Activated CD8-positive, alpha-beta T cell treated with anti-CD3 and anti-CD28 coated beads, Interleukin-2, amount 10 ng/mL, durations not matched to agents 7 days and 5 days (primary cell): Measurements from ENCODE around the gene EHBP1. TPM values are rescaled to one million over a fixed set of nuclear protein-coding genes. Genes with fewer than 3 reads are reported as not detected.

Experiments
- ATAC-seq: fragments of 150-1000 bp; cut with Tn5 transposase; one replicate; pipeline ENCODE4 v1.10.0; 2021; ENCODE audit warnings: moderate library complexity
- CTCF ChIA-PET: fragments of 350-600 bp; sonication (Branson Sonifier 250); formaldehyde crosslinking; loops from one replicate; lab custom pipeline; 2021; ENCODE audit warnings: antibody characterized with exemption; lab: Charles Lee
- POLR2A ChIA-PET: fragments of 350-600 bp; sonication (Branson Sonifier 250); formaldehyde crosslinking; loops from one replicate; lab custom pipeline; 2021; ENCODE audit warnings: antibody characterized with exemption; lab: Charles Lee
- DNase-seq: peaks from one replicate; pipeline ENCODE4 v3.0.0-alpha.2; 2020
- H3K27ac Mint-ChIP-seq: one replicate; pipeline ENCODE4 v1.8.0; 2021; ENCODE audit warnings: mild to moderate bottlenecking, mixed read lengths
- H3K27me3 Mint-ChIP-seq: one replicate; pipeline ENCODE4 v1.8.0; 2021; ENCODE audit warnings: low read depth, mixed read lengths
- H3K36me3 Mint-ChIP-seq: one replicate; pipeline ENCODE4 v1.8.0; 2021; ENCODE audit warnings: low read depth, mixed read lengths
- H3K4me1 Mint-ChIP-seq: one replicate; pipeline ENCODE4 v1.8.0; 2021; ENCODE audit warnings: low read depth, mixed read lengths
- H3K4me3 Mint-ChIP-seq: one replicate; pipeline ENCODE4 v1.8.0; 2021; ENCODE audit warnings: mild to moderate bottlenecking, mixed read lengths
- H3K9me3 Mint-ChIP-seq: one replicate; pipeline ENCODE4 v1.8.0; 2022; ENCODE audit warnings: mixed read lengths; ENCODE audit not compliant: insufficient read depth
- total RNA-seq, 2 experiments: library from RNA; stranded (reverse); gene quantifications; one replicate each; pipeline ENCODE4 v1.2.3, GENCODE V29; 2021

The EHBP1 gene
- total RNA-seq, 2 experiments from 2014 or later = 23.4 to 26.3 TPM

DNA sequence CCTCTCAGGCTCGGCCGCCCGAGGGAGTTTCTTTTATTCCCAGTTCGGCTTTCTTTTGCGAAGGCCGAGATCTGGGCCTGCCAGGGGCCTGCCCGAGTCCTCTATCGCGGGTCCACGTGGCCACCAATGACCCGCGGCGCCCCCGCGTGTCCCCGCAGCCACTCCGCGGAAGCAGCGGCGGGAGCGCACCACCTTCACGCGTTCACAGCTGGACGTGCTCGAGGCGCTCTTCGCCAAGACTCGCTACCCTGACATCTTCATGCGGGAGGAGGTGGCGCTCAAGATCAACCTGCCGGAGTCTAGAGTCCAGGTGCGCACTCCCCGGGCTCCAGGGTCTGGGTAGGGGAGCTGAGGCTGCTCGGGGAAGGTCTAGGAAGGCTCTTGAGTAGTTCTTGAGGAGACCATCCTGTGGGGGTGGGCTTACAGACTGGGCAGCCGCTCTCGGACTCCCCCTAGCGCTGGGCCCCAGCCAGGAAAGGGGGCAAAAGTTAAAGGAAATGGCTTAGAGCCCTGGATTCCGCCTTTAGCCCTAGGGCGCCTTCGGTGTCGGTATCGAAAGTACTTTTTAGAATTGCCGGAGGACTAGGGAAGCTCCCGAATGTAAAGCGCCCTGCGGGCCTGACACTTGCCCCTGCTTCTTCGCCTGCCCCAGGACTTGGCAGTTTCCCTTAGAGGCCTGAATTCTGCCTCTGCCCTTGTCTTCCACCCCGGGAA, 348.5 kb downstream of the EHBP1 start:
- H3K27me3 Mint-ChIP-seq = peaks cover 87% of the 10 kb centered on the region
- DNase-seq (peak; percentile 43), ATAC-seq (no peak)
- peak overlapping the region; percentile 49 for H3K4me3 Mint-ChIP-seq
- ChIA-PET POLR2A (no interaction called here), CTCF (interaction anchor here (1.4 kb wide), 1 partner anchor 25 kb away, joined by 3 read pairs; no protein-coding TSS in a partner anchor)
- H3K27ac Mint-ChIP-seq = no peak overlapping the region
- no peaks in the 10 kb centered on the region for H3K9me3 Mint-ChIP-seq
- H3K4me1 Mint-ChIP-seq = peaks cover 82% of the 10 kb centered on the region
- H3K36me3 Mint-ChIP-seq = peaks cover 5% of the 10 kb centered on the region

DNA sequence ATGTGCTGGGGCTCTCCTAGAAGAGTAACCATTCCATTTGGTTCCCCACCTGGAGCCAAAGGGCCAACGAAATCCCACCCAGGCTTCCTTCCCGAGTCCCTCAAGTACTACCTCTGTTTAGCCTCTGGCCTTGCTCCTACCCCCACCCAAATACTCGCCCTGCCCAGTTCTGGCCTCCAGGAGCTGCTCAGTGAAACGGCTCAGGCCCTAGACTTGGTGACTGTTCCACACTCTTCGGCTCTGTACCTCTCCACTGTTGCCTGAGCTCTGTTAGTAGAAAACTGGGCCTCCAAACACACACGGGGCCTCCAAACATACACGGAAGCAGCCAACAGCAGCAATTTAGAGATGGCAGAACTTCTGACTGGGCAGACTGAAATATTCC, 349.3 kb downstream of the EHBP1 start:
- Mint-ChIP-seq H3K4me1 (peaks cover 76% of the 10 kb centered on the region), H3K27me3 (peaks cover 79% of the 10 kb centered on the region), H3K36me3 (peaks cover 5% of the 10 kb centered on the region), H3K27ac (no peak overlapping the region), H3K9me3 (no peaks in the 10 kb centered on the region), H3K4me3 (peak overlapping the region; percentile 28)
- ATAC-seq (no peak), DNase-seq (no peak)
- CTCF ChIA-PET = interaction anchor here (1.1 to 1.4 kb wide), 2 partner anchors 20 to 24 kb away, joined by 3 to 4 read pairs; no protein-coding TSS in a partner anchor
- POLR2A ChIA-PET = no interaction called here

DNA sequence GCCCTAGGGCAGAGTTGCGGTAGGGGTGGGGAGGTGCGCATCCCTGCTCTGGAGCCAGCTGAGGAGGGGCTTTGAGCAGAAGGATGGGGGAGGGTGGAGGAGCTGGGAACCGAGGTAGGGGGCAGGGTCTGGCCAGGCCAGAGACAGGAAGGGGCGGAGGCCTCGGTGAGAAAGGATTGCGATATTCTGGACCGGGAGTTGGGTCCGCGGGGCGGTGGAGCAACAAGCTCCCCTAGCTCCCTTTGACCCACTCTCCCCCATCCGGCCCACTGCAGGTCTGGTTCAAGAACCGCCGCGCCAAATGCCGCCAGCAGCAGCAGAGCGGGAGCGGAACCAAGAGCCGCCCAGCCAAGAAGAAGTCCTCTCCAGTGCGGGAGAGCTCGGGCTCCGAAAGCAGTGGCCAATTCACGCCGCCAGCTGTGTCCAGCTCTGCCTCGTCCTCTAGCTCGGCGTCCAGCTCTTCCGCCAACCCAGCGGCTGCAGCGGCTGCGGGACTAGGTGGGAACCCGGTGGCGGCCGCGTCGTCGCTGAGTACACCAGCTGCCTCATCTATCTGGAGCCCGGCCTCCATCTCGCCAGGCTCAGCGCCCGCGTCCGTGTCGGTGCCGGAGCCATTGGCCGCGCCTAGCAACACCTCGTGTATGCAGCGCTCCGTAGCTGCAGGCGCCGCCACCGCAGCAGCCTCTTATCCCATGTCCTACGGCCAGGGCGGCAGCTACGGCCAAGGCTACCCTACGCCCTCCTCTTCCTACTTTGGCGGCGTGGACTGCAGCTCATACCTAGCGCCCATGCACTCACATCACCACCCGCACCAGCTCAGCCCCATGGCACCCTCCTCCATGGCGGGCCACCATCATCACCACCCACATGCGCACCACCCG, 350.0 kb downstream of the EHBP1 start:
- DNase-seq (no peak), ATAC-seq (no peak)
- ChIA-PET CTCF (interaction anchor here (0.8 to 1.4 kb wide), 3 partner anchors 21 to 257 kb away, joined by 3 to 4 read pairs (median 3); no protein-coding TSS in a partner anchor), POLR2A (no interaction called here)
- H3K36me3 Mint-ChIP-seq = peaks cover 8% of the 10 kb centered on the region
- no peak overlapping the region for H3K27ac Mint-ChIP-seq
- peaks cover 83% of the 10 kb centered on the region for H3K27me3 Mint-ChIP-seq
- H3K4me3 Mint-ChIP-seq = peak overlapping the region; percentile 57
- peaks cover 79% of the 10 kb centered on the region for H3K4me1 Mint-ChIP-seq
- no peaks in the 10 kb centered on the region for H3K9me3 Mint-ChIP-seq

DNA sequence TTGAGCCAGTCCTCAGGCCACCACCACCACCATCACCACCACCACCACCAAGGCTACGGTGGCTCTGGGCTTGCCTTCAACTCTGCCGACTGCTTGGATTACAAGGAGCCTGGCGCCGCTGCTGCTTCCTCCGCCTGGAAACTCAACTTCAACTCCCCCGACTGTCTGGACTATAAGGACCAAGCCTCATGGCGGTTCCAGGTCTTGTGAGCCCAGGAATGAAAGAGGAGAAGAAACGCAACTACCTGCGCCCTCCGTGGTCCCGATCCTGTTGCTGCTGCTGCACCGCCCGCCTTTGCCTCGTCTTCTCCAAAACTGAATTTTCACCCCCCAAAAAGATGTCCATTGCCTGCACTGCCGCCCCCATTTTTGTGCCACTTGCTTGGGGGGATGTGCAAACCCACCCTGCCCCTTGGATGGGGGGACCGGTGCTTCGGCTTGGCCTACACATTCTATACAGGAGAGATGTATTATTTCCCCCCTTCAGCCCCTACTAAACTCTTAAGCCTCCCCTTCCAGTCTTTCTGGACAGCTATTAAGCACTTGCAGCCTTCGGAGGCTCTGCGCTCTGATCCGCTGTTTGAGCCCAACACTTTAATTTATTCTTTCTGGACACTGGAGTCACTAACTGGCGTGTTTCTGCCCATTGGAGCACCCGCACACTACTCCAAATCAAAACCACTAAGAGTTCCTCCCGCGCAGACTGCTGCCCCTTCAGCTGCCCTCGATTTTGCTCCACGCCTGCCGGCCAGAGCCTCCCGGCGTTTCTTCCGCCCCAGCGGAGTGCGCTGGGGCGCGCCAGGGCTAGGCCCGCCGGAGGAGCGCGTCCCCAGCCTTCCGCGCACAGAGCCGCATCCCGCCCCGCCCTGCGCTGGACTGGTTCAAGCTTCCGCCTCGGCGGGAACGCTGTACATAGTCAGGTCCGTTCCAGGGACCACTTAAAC, 350.9 kb downstream of the EHBP1 start:
- Mint-ChIP-seq H3K9me3 (no peaks in the 10 kb centered on the region), H3K4me3 (peak overlapping the region; percentile 57), H3K4me1 (peaks cover 73% of the 10 kb centered on the region), H3K36me3 (peaks cover 8% of the 10 kb centered on the region), H3K27me3 (peaks cover 80% of the 10 kb centered on the region), H3K27ac (no peak overlapping the region)
- peak; percentile 39 for DNase-seq
- peak; percentile 50 for ATAC-seq
- POLR2A ChIA-PET = no interaction called here
- CTCF ChIA-PET = no interaction called here

DNA sequence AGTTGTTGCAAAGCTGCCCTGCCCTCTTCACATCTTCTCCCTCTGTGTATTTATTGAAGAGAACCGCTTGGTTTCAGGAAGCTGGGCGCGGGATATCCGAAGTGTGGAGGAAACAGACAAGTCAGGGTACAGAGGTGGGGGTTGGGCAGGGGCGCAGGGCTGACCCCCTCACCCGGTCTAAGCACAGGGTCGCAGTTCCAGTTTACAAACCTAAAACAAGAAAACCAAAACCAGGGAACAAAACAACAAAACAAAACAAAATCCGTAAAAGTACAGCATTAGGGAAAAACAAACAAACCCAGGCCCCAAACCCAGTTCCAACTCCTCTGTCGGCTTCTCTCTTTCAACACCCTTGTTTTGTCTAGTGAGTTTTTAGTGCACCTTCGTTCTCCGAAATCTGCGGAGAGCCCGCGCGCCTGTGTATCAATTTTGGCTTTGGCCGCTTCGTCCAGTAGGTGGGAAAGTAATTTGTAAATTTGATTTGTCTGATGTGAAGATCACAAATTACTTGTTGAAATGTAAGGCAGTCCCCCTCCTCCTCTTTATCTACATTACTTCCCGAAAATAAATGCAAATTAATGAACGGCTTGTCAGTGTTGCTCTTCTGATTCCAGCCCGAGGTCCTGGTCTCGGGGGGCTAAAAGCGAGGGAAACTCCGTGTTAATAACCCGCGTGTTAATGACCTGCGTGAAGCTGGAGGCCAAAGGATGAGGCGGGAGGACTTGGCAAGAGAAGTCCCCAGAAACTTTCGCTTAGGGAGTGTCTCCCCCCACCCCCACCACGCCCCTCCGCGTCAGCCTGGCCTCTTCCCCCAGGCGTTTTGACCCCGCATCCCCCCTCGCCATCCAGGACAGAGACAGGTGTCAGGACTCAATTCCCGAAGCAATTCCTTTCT, 352.0 kb downstream of the EHBP1 start:
- POLR2A ChIA-PET = no interaction called here
- H3K27me3 Mint-ChIP-seq = peaks cover 81% of the 10 kb centered on the region
- no peak for DNase-seq

DNA sequence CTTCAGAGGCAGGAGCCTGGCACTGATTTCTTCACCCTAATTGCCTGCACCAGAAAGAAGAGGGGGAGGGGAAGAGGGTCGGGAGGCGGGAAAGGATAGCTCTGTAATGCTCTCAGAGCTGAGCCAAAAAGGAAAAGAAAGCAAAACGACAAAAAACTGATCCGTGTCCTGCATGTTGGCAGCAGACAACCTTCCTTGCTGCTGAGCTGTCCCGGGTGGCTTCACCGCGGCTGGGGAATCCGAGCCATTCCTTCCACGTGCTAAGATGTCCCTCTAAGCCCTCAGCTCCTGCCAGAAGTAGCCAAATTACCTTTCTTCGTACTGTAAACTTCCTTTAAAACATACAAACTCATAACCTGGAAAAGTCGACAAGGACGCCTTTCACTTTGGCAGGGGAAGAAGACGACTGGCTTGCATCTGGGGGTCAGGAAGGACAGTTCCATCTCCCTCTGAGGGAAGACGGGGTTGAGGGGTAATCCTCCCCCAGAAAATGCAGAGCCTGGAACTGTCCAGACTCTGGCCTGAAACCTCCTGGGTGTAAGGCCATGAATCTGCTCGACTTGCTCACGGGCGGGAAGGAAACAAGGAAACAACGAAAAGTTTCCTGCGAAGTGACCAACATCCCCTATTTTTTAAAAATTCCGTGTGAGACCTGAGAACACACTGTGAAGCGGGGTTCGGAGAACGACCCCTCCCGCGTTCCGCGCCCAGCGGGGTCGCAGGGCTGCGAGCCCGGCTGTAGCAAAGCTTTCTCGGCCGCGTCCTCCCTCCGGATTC, 352.8 kb downstream of the EHBP1 start:
- Mint-ChIP-seq H3K9me3 (no peaks in the 10 kb centered on the region), H3K36me3 (peaks cover 8% of the 10 kb centered on the region), H3K4me1 (peaks cover 60% of the 10 kb centered on the region), H3K27ac (no peak overlapping the region), H3K4me3 (peak overlapping the region; percentile 55), H3K27me3 (peaks cover 77% of the 10 kb centered on the region)
- DNase-seq (no peak), ATAC-seq (no peak)
- POLR2A ChIA-PET = interaction anchor here (1.0 kb wide), 1 partner anchor 11 kb away, joined by 3 read pairs; no protein-coding TSS in a partner anchor
- CTCF ChIA-PET = no interaction called here

More for the DNA sequence above, 352.0 kb downstream of the EHBP1 start:
- peak overlapping the region; percentile 25 for H3K27ac Mint-ChIP-seq
- H3K9me3 Mint-ChIP-seq = no peaks in the 10 kb centered on the region
- no peak for ATAC-seq
- peaks cover 8% of the 10 kb centered on the region for H3K36me3 Mint-ChIP-seq
- peaks cover 65% of the 10 kb centered on the region for H3K4me1 Mint-ChIP-seq
- H3K4me3 Mint-ChIP-seq = peak overlapping the region; percentile 58
- CTCF ChIA-PET = no interaction called here

DNA sequence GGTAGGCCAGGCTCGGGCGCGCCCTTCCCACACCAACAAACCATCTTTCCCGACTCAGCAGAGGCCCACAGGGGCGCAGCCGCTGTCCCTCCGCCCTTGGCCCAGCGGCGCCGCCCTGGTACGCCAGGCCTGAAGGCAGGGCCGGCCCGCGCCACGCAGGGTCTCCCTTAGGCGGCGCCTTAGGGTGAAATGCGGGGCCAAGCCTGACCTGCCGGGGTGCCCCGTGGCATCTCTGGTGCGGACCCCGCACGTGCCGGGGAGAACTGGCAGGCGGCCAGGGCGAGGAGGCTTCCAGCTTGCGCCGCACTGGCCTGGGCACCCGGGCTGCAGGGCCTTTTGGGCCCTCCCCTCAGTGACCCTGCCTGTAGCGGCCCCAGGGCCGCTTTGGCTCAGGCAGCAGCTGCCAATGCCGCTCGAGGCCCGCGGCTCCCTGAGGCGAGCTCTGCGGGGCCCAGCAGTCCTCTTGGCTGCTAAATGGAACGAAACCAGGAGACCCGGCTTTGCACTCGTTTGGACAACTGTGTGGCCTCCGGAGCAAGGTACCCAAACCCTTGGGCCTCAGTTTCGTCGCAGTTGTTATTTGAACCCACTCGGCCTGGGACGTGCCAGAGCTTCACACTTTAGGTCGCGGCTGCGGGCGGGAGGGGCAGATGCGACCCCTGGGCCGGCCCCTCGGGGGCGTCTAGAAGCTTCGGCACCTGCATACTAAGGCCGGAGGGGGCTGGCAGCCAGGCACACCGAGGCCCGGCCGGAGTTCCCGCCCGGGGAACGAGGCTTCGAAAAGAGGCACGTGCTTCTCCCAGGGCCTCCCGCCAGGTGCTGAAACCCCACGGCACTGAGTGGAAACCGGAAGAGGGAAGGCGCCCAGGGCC, 353.6 kb downstream of the EHBP1 start:
- Mint-ChIP-seq H3K36me3 (peaks cover 8% of the 10 kb centered on the region), H3K4me1 (peaks cover 52% of the 10 kb centered on the region), H3K4me3 (peak overlapping the region; percentile 55), H3K27ac (no peak overlapping the region), H3K9me3 (no peaks in the 10 kb centered on the region), H3K27me3 (peaks cover 75% of the 10 kb centered on the region)
- ATAC-seq (peak; percentile 18), DNase-seq (no peak)
- POLR2A ChIA-PET = interaction anchor here (1.0 kb wide), 1 partner anchor 12 kb away, joined by 3 read pairs; no protein-coding TSS in a partner anchor
- CTCF ChIA-PET = no interaction called here

DNA sequence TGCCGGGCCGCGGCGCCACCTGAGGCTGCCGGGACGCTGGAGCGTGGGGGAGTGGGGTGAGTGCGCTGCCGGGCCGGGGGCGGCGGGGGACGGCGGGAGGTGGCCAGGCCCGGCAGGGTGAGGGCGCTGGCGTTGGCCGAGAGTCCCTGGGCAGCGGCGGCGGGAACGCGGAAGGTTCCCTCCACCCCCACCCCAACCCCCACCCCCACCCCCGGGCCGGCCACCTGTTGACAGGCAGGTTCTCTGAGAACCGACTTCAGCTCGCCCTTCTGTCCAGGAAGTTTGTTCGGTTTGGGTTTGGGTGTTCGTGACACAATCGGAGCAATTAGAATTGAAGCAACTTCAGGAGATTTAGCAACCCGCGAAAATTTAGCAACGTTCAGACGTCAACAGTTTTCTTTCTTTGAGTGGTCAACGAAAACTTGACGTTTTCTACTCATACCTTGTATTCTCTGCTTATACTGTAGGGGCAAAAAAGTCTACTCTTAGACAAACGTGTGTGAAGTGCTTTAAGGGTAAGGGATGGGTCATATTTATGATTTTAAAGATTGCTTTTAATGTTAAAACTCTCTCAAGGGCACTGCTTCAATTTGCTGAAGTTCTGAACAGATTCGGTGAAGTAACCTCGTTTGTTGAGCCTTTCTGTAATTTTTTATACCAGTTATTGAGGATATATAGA, 354.4 kb downstream of the EHBP1 start:
- no peak for ATAC-seq

DNA sequence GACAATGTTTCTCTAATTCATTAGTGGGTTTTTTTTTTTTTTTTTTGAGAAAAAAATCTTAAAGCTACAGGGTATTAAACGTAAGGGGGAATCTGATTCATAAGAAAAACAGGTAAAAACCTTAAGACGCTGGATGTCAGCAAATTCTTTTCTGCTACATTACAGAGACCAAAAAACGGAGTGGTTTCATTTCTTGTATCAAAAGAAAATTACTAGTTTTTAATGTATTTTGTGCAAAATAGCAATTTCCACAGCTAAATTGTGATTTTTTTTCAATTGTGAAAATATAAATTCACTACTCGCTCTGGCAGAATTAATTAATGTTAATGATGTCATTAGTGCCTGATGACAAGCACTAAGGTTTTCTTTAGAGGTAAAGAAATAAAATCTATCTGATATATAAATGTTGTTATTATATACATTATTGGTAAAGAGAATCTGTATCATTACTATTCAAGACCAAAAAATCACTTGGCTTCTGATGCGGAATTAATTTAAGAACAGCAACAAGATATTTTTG, 355.0 kb downstream of the EHBP1 start:
- H3K27ac Mint-ChIP-seq = no peak overlapping the region

More for the DNA sequence above, 354.4 kb downstream of the EHBP1 start:
- no peak overlapping the region for H3K4me3 Mint-ChIP-seq
- no peak overlapping the region for H3K27ac Mint-ChIP-seq
- peaks cover 4% of the 10 kb centered on the region for H3K36me3 Mint-ChIP-seq
- ChIA-PET POLR2A (interaction anchor here (1.0 kb wide), 1 partner anchor 13 kb away, joined by 3 read pairs; no protein-coding TSS in a partner anchor), CTCF (no interaction called here)
- DNase-seq = no peak
- H3K9me3 Mint-ChIP-seq = no peaks in the 10 kb centered on the region
- peaks cover 44% of the 10 kb centered on the region for H3K4me1 Mint-ChIP-seq
- peaks cover 71% of the 10 kb centered on the region for H3K27me3 Mint-ChIP-seq

More for the DNA sequence above, 355.0 kb downstream of the EHBP1 start:
- Mint-ChIP-seq H3K36me3 (peaks cover 4% of the 10 kb centered on the region), H3K9me3 (no peaks in the 10 kb centered on the region), H3K27me3 (peaks cover 67% of the 10 kb centered on the region), H3K4me3 (no peak overlapping the region), H3K4me1 (peaks cover 38% of the 10 kb centered on the region)
- ChIA-PET CTCF (no interaction called here), POLR2A (no interaction called here)
- ATAC-seq (no peak), DNase-seq (no peak)
